T-helper 2 cell (primary cell): ENCODE results near the gene POU2F1.

Experiments
- DNase-seq, 5 experiments: peaks; one replicate each; pipeline versions ENCODE4 v3.0.0 to v3.0.0-alpha.2; 2012 to 2022

The POU2F1 gene

GRCh38 chr1:167273027-167273800 is 52.5 kb downstream of the POU2F1 start:
- no peak for DNase-seq

DNA sequence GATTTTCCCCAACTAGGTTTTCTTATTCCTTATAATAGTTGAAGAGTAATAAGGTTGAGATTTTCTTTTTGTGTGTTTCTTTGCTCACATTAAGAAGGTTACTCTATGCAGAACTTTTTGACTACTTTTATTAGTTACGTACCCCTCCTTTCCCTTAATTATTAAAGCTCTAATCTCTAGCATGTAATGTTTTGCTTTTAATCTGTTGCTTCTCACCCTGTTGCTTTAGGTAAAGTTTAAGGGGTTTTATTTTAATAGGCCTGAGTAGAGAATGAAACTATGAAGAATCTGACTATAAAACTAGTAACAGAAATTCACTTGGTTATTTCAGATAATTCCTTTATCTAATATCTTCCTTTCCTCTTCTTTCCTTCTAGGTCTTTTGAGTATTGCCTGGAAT is 53.4 kb downstream of the POU2F1 start:
- DNase-seq, result no peak

GRCh38 chr1:167276969-167277368 is 56.3 kb downstream of the POU2F1 start:
- no peak for DNase-seq

- DNase-seq, result no peak
These were observed 57.8 kb downstream of the POU2F1 start for GRCh38 chr1:167278497-167278896.

GRCh38 chr1:167280912-167281311 is 60.2 kb downstream of the POU2F1 start:
- no peak for DNase-seq

GRCh38 chr1:167288390-167289074 is 67.8 kb downstream of the POU2F1 start:
- DNase-seq, result no peak

DNA sequence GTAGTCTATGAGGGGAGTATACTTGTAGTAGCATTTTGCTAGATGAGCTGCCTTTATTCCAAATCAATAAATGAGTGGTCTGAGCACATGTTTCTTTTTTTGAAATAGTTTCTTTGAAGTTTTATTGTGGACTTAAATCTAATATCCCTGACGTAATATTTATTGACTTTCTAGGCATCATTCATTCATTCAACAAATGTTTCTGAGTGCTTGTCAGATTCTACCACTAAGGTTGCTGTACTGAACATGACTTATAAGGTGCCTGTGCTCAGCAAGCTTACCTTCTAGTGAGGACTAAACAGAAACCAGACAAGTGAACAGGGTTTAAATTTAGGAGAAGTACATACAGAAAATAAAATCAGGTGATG is 68.4 kb downstream of the POU2F1 start:
- no peak for DNase-seq

DNA sequence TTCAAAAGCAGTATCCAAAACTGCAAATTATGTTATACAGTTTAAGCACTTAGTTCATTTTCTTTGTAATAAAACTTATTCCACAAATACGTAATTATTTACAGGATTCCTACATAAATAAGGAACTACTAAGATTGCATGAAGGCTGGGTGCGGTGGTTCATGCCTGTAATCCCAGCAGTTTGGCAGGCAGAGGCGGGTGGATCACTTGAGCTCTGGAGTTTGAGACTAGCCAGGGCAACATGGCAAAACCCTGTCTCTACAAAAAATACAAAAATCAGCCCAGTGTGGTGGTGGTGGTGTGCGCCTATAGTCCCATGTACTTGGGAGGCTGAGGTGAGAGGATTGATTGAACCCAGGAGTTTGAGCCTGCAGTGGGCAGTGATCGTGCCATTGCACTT is 69.3 kb downstream of the POU2F1 start:
- no peak for DNase-seq

GRCh38 chr1:167291539-167292185 is 71.0 kb downstream of the POU2F1 start:
- DNase-seq, result no peak

GRCh38 chr1:167292216-167292615 is 71.5 kb downstream of the POU2F1 start:
- no peak for DNase-seq

GRCh38 chr1:167293057-167293456 is 72.4 kb downstream of the POU2F1 start:
- DNase-seq, result no peak

DNA sequence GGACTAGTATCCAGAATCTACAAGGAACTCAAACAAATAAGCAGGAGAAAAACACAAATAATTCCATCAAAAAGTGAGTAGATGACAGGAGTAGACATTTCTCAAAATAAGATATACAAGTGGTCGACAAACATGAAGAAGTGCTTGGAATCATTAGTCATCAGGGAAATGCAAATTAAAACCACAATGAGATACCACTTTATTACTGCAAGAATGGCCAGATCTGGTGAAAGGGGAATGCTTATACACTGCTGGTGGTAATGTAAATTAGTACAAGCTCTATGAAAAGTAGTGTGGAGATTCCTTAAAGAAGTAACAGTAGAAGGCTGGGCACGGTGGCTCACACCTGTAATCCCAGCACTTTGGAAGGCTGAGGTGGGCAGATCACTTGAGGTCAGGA is 73.8 kb downstream of the POU2F1 start:
- no peak for DNase-seq

DNA sequence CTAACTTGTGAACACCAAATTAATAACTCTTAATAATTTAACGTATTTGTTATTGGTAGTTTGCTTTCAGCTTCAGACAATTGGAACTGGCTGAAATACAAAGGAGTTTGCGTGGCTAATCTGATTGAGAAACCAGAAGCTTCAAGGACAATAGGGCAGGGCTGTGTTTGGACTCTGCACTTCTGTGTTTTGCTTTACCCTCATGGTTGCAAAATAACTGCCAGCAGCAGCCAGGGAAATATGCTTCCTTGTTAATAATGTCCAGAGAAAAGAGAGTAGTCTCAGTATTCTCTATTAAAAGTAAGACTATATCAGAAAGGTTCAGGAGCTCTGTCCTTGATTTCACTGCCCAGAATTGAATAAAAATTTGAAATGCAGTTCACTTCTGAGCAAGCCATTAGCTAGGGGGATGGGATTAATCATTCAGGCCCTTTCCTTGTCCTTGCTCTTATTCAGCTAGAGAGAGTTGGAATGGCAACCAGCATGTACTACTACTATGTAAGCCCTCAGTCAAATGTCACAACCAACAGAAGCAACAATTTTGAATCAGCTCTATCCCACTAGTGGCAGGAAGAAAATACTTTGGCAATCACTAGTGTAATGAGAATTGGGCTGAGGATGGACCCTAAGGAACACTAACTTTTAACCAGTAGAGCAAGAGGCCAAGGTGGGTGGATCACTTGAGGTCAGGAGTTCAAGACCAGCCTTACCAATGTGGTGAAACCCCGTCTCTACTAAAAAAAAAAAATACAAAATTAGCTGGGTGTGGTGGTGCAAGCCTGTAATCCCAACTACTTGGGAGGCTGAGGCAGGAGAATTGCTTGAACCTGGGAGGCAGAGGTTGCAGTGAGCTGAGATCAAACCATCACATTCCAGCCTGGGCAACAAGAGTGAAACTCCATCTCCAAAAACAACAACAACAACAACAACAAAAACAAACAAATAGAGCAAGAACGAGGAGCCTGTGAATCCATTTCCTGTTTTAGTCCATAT is 76.8 kb downstream of the POU2F1 start:
- no peak for DNase-seq

DNA sequence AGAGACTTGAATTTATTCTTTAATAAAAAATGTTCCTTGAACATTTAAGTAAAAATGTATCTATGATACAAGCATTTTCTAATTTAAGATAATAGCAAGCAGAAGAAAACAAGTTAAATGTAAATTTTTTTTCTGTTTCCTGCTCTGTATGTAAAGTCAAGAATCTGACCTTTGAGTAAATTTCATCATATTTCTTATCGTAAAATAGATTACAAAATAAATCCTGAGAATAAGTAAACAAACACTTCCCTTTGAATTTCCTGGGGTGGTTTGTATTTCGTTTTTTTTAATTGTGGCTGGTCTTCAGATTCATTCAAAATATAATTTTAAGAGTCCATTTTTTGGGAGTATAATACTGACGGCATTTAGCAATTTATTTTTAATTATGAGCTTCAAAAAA is 77.6 kb downstream of the POU2F1 start:
- DNase-seq, result no peak

- DNase-seq, result no peak
These were observed 80.7 kb downstream of the POU2F1 start for GRCh38 chr1:167301355-167301754.

- DNase-seq, result no peak
These were observed 83.5 kb downstream of the POU2F1 start for GRCh38 chr1:167304165-167304564.

GRCh38 chr1:167305059-167305705 is 84.5 kb downstream of the POU2F1 start:
- no peak for DNase-seq

- no peak for DNase-seq
These were observed 85.1 kb downstream of the POU2F1 start for GRCh38 chr1:167305706-167306277.

DNA sequence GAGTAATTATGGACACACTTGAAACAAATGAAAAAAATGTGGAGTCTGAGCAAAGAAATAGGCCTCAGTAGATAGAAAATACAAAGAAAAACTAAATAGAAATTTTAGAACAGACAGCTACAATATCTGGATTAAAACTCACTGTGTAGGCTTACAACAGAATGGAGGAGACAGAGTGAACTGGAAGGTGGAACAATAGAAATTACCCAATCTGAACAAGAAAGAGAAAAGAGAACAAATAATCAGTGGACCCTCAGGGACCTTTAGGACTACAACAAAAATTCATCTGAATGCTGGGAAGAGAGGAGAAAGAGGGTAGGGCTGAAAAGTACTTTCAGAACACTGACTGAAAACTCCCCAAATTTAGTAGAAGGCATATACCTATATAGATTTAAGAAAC is 90.0 kb downstream of the POU2F1 start:
- DNase-seq, result no peak

GRCh38 chr1:167312871-167313270 is 92.2 kb downstream of the POU2F1 start:
- peak in 1 of 5 experiments; percentile 1 for DNase-seq

DNA sequence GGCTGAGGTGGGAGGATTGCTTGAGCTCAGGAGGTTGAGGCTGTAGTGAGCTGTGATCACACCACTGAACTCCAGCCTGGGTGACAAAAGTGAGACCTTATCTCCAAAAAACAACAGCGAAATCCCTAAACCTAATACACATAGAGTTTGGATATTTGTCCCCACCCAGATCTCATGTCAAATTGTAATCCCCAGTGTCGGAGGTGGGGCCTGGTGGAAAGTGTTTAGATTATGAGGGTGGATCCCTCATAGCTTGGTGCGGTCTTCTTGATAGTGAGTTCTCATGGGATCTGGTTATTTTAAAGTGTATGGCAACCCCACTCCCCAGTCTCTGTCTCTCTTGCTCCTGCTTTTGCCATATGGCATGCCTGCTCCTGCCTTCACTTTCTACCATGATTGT is 94.0 kb downstream of the POU2F1 start:
- DNase-seq, result no peak

- DNase-seq, result no peak
These were observed 96.8 kb downstream of the POU2F1 start for GRCh38 chr1:167317463-167317862.
